KOPT-K1 (cell line): ENCODE measurements around the gene DDX60.
"Not testable (repeated sequence)": the region's sequence is repeated elsewhere in the genome, so short reads cannot be mapped to it uniquely, and the experiment has no call there.

Source experiments
- H3K27ac ChIP-seq: fragments of 200-600 bp; sonication (generic); 2 replicates; pipeline ENCODE4 v1.5.1; 2016; ENCODE audit warnings: antibody characterized with exemption, mild to moderate bottlenecking, low read depth, low read length; ENCODE audit not compliant: poor library complexity, severe bottlenecking
- H3K36me3 ChIP-seq: fragments of 200-600 bp; sonication (generic); 2 replicates; pipeline ENCODE4 v1.5.1; 2017; ENCODE audit warnings: antibody characterized with exemption, mild to moderate bottlenecking, low read length, moderate library complexity; ENCODE audit not compliant: insufficient read depth
- H3K9me3 ChIP-seq: fragments of 200-600 bp; sonication (generic); 2 replicates; pipeline ENCODE4 v1.5.1; 2017; ENCODE audit warnings: antibody characterized with exemption, low read length, mild to moderate bottlenecking; ENCODE audit not compliant: insufficient read depth, poor library complexity, severe bottlenecking

DDX60 gene

GRCh38 chr4:168318266-168318895 is at the start of gene DDX60:
TSS of gene DDX60 (minus strand) at chr4:168318752. CDS start at chr4:168311259, 7,493 bp downstream.
- Histone ChIP-seq H3K9me3 (no peaks in the 10 kb centered on the region), H3K36me3 (no peaks in the 10 kb centered on the region), H3K27ac (peak within 1 kb of the TSS; percentile 97)

GRCh38 chr4:168367065-168367464 is 48.5 kb upstream of the DDX60 start:
- Histone ChIP-seq H3K9me3 (peaks cover 15% of the 10 kb centered on the region), H3K36me3 (peaks cover 44% of the 10 kb centered on the region), H3K27ac (no peak overlapping the region)

GRCh38 chr4:168362025-168362401 is 43.5 kb upstream of the DDX60 start:
- Histone ChIP-seq H3K36me3 (peaks cover 56% of the 10 kb centered on the region), H3K27ac (no peak overlapping the region), H3K9me3 (peaks cover 15% of the 10 kb centered on the region)

- Histone ChIP-seq H3K27ac (no peak overlapping the region), H3K9me3 (peaks cover 15% of the 10 kb centered on the region)
Observed at GRCh38 chr4:168361365-168362024, 42.9 kb upstream of the DDX60 start.

GRCh38 chr4:168360271-168360670 is 41.7 kb upstream of the DDX60 start:
- Histone ChIP-seq H3K36me3 (peaks cover 60% of the 10 kb centered on the region), H3K9me3 (peaks cover 15% of the 10 kb centered on the region), H3K27ac (no peak overlapping the region)

More at GRCh38 chr4:168361365-168362024, 42.9 kb upstream of the DDX60 start:
- peaks cover 59% of the 10 kb centered on the region for H3K36me3 ChIP-seq

GRCh38 chr4:168357941-168358340 is 39.4 kb upstream of the DDX60 start:
- Histone ChIP-seq H3K9me3 (no peaks in the 10 kb centered on the region), H3K36me3 (peaks cover 57% of the 10 kb centered on the region), H3K27ac (no peak overlapping the region)

GRCh38 chr4:168353746-168354145 is 35.2 kb upstream of the DDX60 start:
- H3K27ac ChIP-seq, result no peak overlapping the region
- no peaks in the 10 kb centered on the region for H3K9me3 ChIP-seq
- H3K36me3 ChIP-seq, result peaks cover 22% of the 10 kb centered on the region

- no peaks in the 10 kb centered on the region for H3K36me3 ChIP-seq
- no peak overlapping the region for H3K27ac ChIP-seq
- H3K9me3 ChIP-seq, result no peaks in the 10 kb centered on the region
Observed at GRCh38 chr4:168337550-168337940, 19.0 kb upstream of the DDX60 start.

GRCh38 chr4:168336837-168337549 is 18.4 kb upstream of the DDX60 start:
- Histone ChIP-seq H3K27ac (no peak overlapping the region), H3K36me3 (no peaks in the 10 kb centered on the region), H3K9me3 (no peaks in the 10 kb centered on the region)

GRCh38 chr4:168335621-168336020 is 17.1 kb upstream of the DDX60 start:
- Histone ChIP-seq H3K36me3 (no peaks in the 10 kb centered on the region), H3K27ac (no peak overlapping the region), H3K9me3 (no peaks in the 10 kb centered on the region)

GRCh38 chr4:168334053-168334452 is 15.5 kb upstream of the DDX60 start:
- Histone ChIP-seq H3K9me3 (no peaks in the 10 kb centered on the region), H3K36me3 (no peaks in the 10 kb centered on the region), H3K27ac (no peak overlapping the region)

- not testable (repeated sequence) for H3K36me3 ChIP-seq, H3K9me3 ChIP-seq, H3K27ac ChIP-seq
Observed at GRCh38 chr4:168330575-168330974, 12.0 kb upstream of the DDX60 start.

- Histone ChIP-seq H3K27ac (no peak overlapping the region), H3K9me3 (no peaks in the 10 kb centered on the region), H3K36me3 (no peaks in the 10 kb centered on the region)
Observed at GRCh38 chr4:168325591-168325990, 7.0 kb upstream of the DDX60 start.

- no peaks in the 10 kb centered on the region for H3K36me3 ChIP-seq
- H3K27ac ChIP-seq, result no peak overlapping the region
- H3K9me3 ChIP-seq, result no peaks in the 10 kb centered on the region
Observed at GRCh38 chr4:168321006-168321405, 2.5 kb upstream of the DDX60 start.

- no peaks in the 10 kb centered on the region for H3K36me3 ChIP-seq
- no peaks in the 10 kb centered on the region for H3K9me3 ChIP-seq
- no peak overlapping the region for H3K27ac ChIP-seq
Observed at GRCh38 chr4:168319486-168320019, 1.0 kb upstream of the DDX60 start.
